Measurements from ENCODE around the gene KASH5.
"Not testable (repeated sequence)": the region's sequence is repeated elsewhere in the genome, so short reads cannot be mapped to it uniquely, and the experiment has no call there.

The KASH5 gene

DNA sequence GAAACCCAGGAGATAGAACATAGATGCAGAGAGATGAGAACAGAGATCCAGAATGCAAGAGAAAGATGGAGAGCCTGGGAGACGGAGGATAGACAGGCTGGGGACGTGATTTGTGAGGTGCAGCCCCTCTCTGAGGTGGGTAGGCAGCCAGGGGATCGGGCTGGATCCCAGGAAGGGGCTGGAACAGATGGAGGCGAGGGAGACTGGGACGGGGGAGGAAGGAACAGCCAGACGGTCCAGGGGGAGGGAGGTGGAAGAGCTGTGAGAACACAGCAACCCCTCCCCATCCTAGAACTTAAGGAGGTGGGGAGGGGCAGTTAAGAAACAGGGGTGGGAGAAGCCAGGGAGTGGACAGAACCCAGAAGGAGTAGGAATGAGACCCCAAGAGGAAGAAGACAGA, 50.2 kb downstream of the KASH5 start:
- no peaks in the 10 kb centered on the region for H3K36me3 ChIP-seq (ENCODE audit: control insufficient read depth, insufficient read depth, low read length)

DNA sequence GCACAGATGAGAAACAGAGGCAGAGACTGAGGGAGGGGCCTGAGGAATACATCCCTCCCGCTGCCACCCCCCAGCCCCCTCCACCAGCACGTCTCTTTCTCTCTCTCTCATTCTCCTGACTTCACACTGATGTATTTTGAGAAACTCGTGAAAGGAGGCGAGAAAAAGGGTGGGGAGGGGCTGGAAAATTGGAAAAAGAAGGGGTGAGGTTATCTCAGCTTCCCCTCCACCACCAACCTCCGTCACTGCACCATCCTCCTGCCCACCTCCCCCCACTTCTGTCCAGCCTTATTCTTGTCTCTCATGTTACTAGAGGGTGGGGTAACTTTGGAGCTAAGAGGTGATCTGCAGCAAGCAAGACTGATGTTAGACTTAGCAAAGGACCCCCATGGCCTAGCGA, 51.8 kb downstream of the KASH5 start:
- Histone ChIP-seq H3K27me3 (replicated peaks; ENCODE audit: control insufficient read depth, insufficient read depth, low read length, poor library complexity, severe bottlenecking) (peaks cover 59% of the 10 kb centered on the region), H3K4me1 (ENCODE audit: control insufficient read depth, insufficient read depth, low read length, poor library complexity, severe bottlenecking) (peaks cover 25% of the 10 kb centered on the region), H3K4me3 (ENCODE audit: insufficient read depth, low read depth, low read length, poor library complexity, severe bottlenecking) (no peak overlapping the region)

More for the DNA sequence above, 50.2 kb downstream of the KASH5 start:
- H3K4me1 ChIP-seq (ENCODE audit: control insufficient read depth, insufficient read depth, low read length, poor library complexity, severe bottlenecking) = peaks cover 28% of the 10 kb centered on the region
- DNase-seq = no peak
- H3K27ac ChIP-seq (ENCODE audit: insufficient read depth, low read length, poor library complexity, severe bottlenecking) = no peak overlapping the region
- peaks cover 73% of the 10 kb centered on the region for H3K27me3 ChIP-seq (replicated peaks; ENCODE audit: control insufficient read depth, insufficient read depth, low read length, poor library complexity, severe bottlenecking)
- no peaks in the 10 kb centered on the region for H3K9me3 ChIP-seq (ENCODE audit: control insufficient read depth, low read length)
- no peak overlapping the region for H3K4me3 ChIP-seq (ENCODE audit: insufficient read depth, low read depth, low read length, poor library complexity, severe bottlenecking)

GRCh38 chr19:49440439-49441209, 52.6 kb downstream of the KASH5 start:
- H3K4me1 ChIP-seq (ENCODE audit: control insufficient read depth, insufficient read depth, low read length, poor library complexity, severe bottlenecking) = peaks cover 25% of the 10 kb centered on the region
- H3K27me3 ChIP-seq (replicated peaks; ENCODE audit: control insufficient read depth, insufficient read depth, low read length, poor library complexity, severe bottlenecking) = peaks cover 59% of the 10 kb centered on the region
- H3K36me3 ChIP-seq (ENCODE audit: control insufficient read depth, insufficient read depth, low read length) = no peaks in the 10 kb centered on the region
- H3K9me3 ChIP-seq (ENCODE audit: control insufficient read depth, low read length) = no peaks in the 10 kb centered on the region
- DNase-seq = no peak
- H3K27ac ChIP-seq (ENCODE audit: insufficient read depth, low read length, poor library complexity, severe bottlenecking) = no peak overlapping the region
- H3K4me3 ChIP-seq (ENCODE audit: insufficient read depth, low read depth, low read length, poor library complexity, severe bottlenecking) = no peak overlapping the region

More for the DNA sequence above, 51.8 kb downstream of the KASH5 start:
- Histone ChIP-seq H3K9me3 (ENCODE audit: control insufficient read depth, low read length) (no peaks in the 10 kb centered on the region), H3K36me3 (ENCODE audit: control insufficient read depth, insufficient read depth, low read length) (no peaks in the 10 kb centered on the region), H3K27ac (ENCODE audit: insufficient read depth, low read length, poor library complexity, severe bottlenecking) (no peak overlapping the region)
- DNase-seq = no peak

DNA sequence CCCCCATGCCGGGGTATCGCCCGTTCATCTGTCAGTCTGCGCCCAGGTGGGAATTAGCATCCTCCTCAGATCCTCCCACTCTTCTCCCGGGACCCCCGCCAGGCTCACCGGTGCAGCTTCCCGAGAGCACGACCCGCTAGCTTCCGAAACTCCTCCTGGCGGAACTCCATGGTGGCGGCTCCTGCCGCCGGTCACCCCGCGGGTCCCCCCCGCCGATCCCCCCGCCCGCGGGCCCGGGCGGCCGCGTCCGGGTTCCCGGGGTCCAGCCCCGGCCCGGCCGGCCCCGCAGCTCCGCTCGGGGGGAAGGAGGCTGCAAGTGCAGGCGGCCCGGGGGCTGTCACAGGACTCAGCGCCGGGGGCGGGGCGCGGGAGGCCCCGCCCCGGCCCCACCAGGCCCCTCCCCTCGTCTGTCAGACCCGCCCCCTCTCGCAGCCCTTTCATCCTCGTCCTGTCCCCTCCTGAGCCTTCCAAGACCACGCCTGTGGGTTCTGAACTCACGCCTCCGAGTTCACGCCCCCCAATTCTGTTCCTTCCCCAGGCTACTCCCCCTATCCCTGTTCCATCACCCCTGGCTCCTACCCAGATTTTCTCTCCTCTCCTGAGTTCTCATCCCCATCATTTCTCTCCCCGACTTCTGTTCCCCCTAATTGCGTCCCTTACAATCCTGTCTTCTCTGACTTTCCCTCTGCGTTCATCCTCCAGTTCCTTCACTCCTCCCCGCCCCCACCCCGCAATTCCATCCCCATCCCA, 53.3 kb downstream of the KASH5 start, which contains the start of gene SLC17A7:
Gene SLC17A7 (minus strand): TSS at position 318 of the 750 bp plus-strand sequence. CDS start 148 bp downstream, at position 170.
- Histone ChIP-seq H3K4me1 (ENCODE audit: control insufficient read depth, insufficient read depth, low read length, poor library complexity, severe bottlenecking) (peaks cover 22% of the 10 kb centered on the region), H3K27me3 (replicated peaks; ENCODE audit: control insufficient read depth, insufficient read depth, low read length, poor library complexity, severe bottlenecking) (peaks cover 52% of the 10 kb centered on the region), H3K27ac (ENCODE audit: insufficient read depth, low read length, poor library complexity, severe bottlenecking) (no peak within 1 kb of the TSS), H3K9me3 (ENCODE audit: control insufficient read depth, low read length) (no peaks in the 10 kb centered on the region), H3K36me3 (ENCODE audit: control insufficient read depth, insufficient read depth, low read length) (no peaks in the 10 kb centered on the region), H3K4me3 (ENCODE audit: insufficient read depth, low read depth, low read length, poor library complexity, severe bottlenecking) (no peak within 1 kb of the TSS)
- DNase-seq = peak; percentile 21 to 44 (median 31)

DNA sequence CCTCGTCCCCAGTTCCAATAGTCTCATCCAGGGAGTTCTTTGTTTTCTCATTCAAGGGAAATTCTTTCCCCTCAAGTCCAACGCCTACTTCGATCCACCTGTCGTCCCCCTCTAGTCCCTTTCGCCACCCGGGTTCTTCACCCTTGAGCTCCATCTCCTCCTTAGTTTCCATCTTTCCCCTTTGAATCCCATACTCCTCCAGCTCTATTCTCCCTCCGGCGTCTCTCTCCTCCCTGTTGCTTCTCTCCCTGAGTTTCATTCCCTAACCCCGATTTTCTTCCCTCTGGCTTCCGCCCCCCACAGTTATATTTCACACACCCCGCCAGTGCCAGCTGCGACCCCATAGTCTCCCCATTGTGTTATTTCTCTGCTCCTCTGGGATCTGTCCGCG, 53.9 kb downstream of the KASH5 start:
- H3K36me3 ChIP-seq (ENCODE audit: control insufficient read depth, insufficient read depth, low read length) = peaks cover 3% of the 10 kb centered on the region
- no peak for DNase-seq
- H3K4me3 ChIP-seq (ENCODE audit: insufficient read depth, low read depth, low read length, poor library complexity, severe bottlenecking) = no peak overlapping the region

GRCh38 chr19:49442354-49442753, 54.3 kb downstream of the KASH5 start:
- DNase-seq = no peak
- H3K27me3 ChIP-seq (replicated peaks; ENCODE audit: control insufficient read depth, insufficient read depth, low read length, poor library complexity, severe bottlenecking) = peaks cover 45% of the 10 kb centered on the region

More for the DNA sequence above, 53.9 kb downstream of the KASH5 start:
- peaks cover 46% of the 10 kb centered on the region for H3K27me3 ChIP-seq (replicated peaks; ENCODE audit: control insufficient read depth, insufficient read depth, low read length, poor library complexity, severe bottlenecking)
- no peaks in the 10 kb centered on the region for H3K9me3 ChIP-seq (ENCODE audit: control insufficient read depth, low read length)
- H3K27ac ChIP-seq (ENCODE audit: insufficient read depth, low read length, poor library complexity, severe bottlenecking) = no peak overlapping the region
- peaks cover 19% of the 10 kb centered on the region for H3K4me1 ChIP-seq (ENCODE audit: control insufficient read depth, insufficient read depth, low read length, poor library complexity, severe bottlenecking)

DNA sequence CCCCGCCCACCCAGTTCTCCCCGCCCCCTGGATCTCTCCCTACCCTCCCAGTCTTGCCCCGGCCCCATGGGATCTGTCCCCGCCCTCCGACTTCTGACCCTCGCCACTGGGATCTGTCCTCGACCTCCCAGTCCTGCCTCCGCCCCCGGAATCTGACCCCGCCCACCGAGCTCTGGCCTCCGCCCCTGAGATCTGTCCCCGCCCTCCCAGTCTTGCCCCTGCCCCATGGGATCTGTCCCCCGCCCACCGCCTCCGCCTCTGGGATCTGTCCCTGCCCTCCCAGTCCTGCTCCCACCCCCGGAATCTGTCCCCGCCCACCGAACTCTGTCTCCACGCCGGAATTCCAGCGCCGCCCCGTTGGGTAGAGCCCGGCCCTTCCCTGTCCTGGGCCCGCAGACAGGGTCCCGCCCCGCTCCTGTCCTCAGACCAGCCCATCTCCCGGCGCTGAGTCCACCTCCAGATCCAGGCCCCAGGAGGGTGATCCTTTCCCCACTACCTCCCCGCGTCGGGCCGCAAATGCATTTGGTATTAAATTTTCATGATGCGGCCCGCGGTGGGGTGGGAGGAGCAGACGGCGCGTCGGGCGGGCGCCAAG, 54.8 kb downstream of the KASH5 start:
- Histone ChIP-seq H3K9me3 (ENCODE audit: control insufficient read depth, low read length) (no peaks in the 10 kb centered on the region), H3K27me3 (replicated peaks; ENCODE audit: control insufficient read depth, insufficient read depth, low read length, poor library complexity, severe bottlenecking) (peaks cover 45% of the 10 kb centered on the region), H3K4me1 (ENCODE audit: control insufficient read depth, insufficient read depth, low read length, poor library complexity, severe bottlenecking) (peaks cover 19% of the 10 kb centered on the region), H3K4me3 (ENCODE audit: insufficient read depth, low read depth, low read length, poor library complexity, severe bottlenecking) (peak overlapping the region; percentile 60), H3K27ac (ENCODE audit: insufficient read depth, low read length, poor library complexity, severe bottlenecking) (no peak overlapping the region), H3K36me3 (ENCODE audit: control insufficient read depth, insufficient read depth, low read length) (peaks cover 10% of the 10 kb centered on the region)
- peak; percentile 22 to 53 (median 29) for DNase-seq

More at GRCh38 chr19:49442354-49442753, 54.3 kb downstream of the KASH5 start:
- Histone ChIP-seq H3K9me3 (ENCODE audit: control insufficient read depth, low read length) (no peaks in the 10 kb centered on the region), H3K4me3 (ENCODE audit: insufficient read depth, low read depth, low read length, poor library complexity, severe bottlenecking) (no peak overlapping the region), H3K4me1 (ENCODE audit: control insufficient read depth, insufficient read depth, low read length, poor library complexity, severe bottlenecking) (peaks cover 19% of the 10 kb centered on the region), H3K36me3 (ENCODE audit: control insufficient read depth, insufficient read depth, low read length) (peaks cover 7% of the 10 kb centered on the region), H3K27ac (ENCODE audit: insufficient read depth, low read length, poor library complexity, severe bottlenecking) (no peak overlapping the region)

DNA sequence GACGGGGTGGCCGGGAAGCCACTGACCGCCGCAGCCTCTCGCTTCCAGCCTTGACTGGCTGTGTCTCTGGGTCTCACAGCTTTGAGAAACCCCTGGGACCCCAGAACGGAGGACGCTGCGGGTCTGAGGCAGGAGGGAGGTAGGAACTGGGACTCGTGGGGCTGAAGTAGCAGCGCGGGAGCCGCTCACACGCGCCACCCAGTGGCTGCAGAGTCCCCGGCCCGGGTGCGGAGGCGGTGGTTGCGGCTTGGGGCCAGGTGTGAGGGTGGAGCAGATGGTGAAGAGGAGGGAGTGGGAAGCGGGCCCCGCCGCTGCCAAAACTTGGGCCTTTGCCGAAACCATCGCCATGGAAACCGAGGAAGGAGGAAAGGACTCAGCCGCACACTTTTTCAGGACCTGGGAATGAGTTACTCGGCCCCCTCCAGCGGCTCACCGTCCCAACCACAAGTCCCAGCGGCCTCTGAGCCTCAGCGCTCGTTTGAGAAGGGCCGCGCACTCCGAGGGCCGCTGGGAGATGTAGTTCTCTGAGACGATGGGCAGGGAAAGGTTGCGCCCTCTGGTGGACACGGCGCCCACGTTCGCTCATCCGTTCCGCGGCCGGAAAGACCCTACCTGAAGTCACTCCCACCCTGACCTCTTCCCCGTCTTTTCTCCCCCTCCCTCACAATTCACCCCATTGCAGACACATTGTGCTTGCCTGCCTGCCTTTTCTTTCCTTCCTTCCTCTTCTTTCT, 55.5 kb downstream of the KASH5 start:
- Histone ChIP-seq H3K4me1 (ENCODE audit: control insufficient read depth, insufficient read depth, low read length, poor library complexity, severe bottlenecking) (peaks cover 19% of the 10 kb centered on the region), H3K4me3 (ENCODE audit: insufficient read depth, low read depth, low read length, poor library complexity, severe bottlenecking) (peak overlapping the region; percentile 60), H3K9me3 (ENCODE audit: control insufficient read depth, low read length) (no peaks in the 10 kb centered on the region), H3K27me3 (replicated peaks; ENCODE audit: control insufficient read depth, insufficient read depth, low read length, poor library complexity, severe bottlenecking) (peaks cover 39% of the 10 kb centered on the region), H3K36me3 (ENCODE audit: control insufficient read depth, insufficient read depth, low read length) (peaks cover 10% of the 10 kb centered on the region), H3K27ac (ENCODE audit: insufficient read depth, low read length, poor library complexity, severe bottlenecking) (peak overlapping the region; percentile 51)
- DNase-seq = peak; percentile 82 to 88 (median 83)

DNA sequence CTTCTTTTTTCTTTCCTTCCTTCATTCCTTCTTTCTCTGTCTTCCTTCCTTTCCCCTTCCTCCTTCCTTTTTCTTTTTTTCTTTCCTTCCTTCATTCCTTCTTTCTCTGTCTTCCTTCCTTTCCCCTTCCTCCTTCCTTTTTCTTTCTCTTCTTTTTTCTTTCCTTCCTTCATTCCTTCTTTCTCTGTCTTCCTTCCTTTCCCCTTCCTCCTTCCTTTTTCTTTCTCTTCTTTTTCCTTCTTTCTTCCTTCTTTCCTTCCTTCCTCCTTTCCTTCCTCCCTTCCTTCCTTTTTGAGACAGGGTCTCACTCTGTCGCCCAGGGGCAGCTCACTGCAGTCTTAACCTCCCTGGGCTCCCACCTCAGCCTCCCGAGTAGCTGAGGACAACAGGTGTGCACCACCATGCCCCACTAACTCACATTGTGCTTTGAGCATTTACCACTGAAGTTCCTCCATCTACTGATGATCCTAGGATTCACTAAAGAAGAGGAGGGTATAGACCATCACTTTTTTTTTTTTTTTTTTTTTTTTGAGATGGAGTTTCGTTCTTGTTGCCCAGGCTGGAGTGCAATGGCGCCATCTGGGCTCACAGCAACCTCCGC, 56.2 kb downstream of the KASH5 start:
- peaks cover 32% of the 10 kb centered on the region for H3K27me3 ChIP-seq (replicated peaks; ENCODE audit: control insufficient read depth, insufficient read depth, low read length, poor library complexity, severe bottlenecking)
- H3K4me1 ChIP-seq (ENCODE audit: control insufficient read depth, insufficient read depth, low read length, poor library complexity, severe bottlenecking) = peaks cover 19% of the 10 kb centered on the region

More for the DNA sequence above, 56.2 kb downstream of the KASH5 start:
- not testable (repeated sequence) for H3K27ac ChIP-seq (ENCODE audit: insufficient read depth, low read length, poor library complexity, severe bottlenecking); H3K9me3 ChIP-seq (ENCODE audit: control insufficient read depth, low read length); DNase-seq; H3K4me3 ChIP-seq (ENCODE audit: insufficient read depth, low read depth, low read length, poor library complexity, severe bottlenecking)
- H3K36me3 ChIP-seq (ENCODE audit: control insufficient read depth, insufficient read depth, low read length) = peaks cover 13% of the 10 kb centered on the region

Measured in effector memory CD4-positive, alpha-beta T cell (primary cell).